Effector memory CD4-positive, alpha-beta T cell (primary cell): ENCODE data around the gene C4orf50.

Source experiments
- DNase-seq, 3 donors: peaks; one replicate each; pipeline ENCODE4 v3.0.0-alpha.2; 2020
- H3K27ac ChIP-seq: 2 replicates; pipeline ENCODE4 v1.7.0; 2013; ENCODE audit warnings: mild to moderate bottlenecking, low read length, moderate library complexity; ENCODE audit not compliant: insufficient read depth, poor library complexity, severe bottlenecking
- H3K27me3 ChIP-seq: replicated peaks from 2 replicates; pipeline ENCODE4 v1.7.0; 2013; ENCODE audit warnings: mild to moderate bottlenecking, low read length; ENCODE audit not compliant: insufficient read depth, control insufficient read depth, poor library complexity, severe bottlenecking
- H3K36me3 ChIP-seq: 2 replicates; pipeline ENCODE4 v1.7.0; 2013; ENCODE audit warnings: mild to moderate bottlenecking, low read length, moderate library complexity; ENCODE audit not compliant: control insufficient read depth, insufficient read depth
- H3K4me1 ChIP-seq: 2 replicates; pipeline ENCODE4 v1.7.0; 2013; ENCODE audit warnings: low read length, mild to moderate bottlenecking; ENCODE audit not compliant: control insufficient read depth, insufficient read depth, poor library complexity, severe bottlenecking
- H3K4me3 ChIP-seq: 2 replicates; pipeline ENCODE4 v1.7.0; 2013; ENCODE audit warnings: low read length, low read depth, mild to moderate bottlenecking; ENCODE audit not compliant: insufficient read depth, poor library complexity, severe bottlenecking
- H3K9me3 ChIP-seq: 2 replicates; pipeline ENCODE4 v1.7.0; 2013; ENCODE audit warnings: mild to moderate bottlenecking, low read length, moderate library complexity; ENCODE audit not compliant: control insufficient read depth

C4orf50 gene

GRCh38 chr4:5988086-5988845, 30.0 kb downstream of the C4orf50 start:
- Histone ChIP-seq H3K27ac (no peak overlapping the region), H3K4me1 (no peaks in the 10 kb centered on the region), H3K4me3 (no peak overlapping the region), H3K36me3 (no peaks in the 10 kb centered on the region), H3K27me3 (no peaks in the 10 kb centered on the region), H3K9me3 (no peaks in the 10 kb centered on the region)
- DNase-seq = no peak

GRCh38 chr4:5984843-5985242, 33.4 kb downstream of the C4orf50 start:
- H3K9me3 ChIP-seq = no peaks in the 10 kb centered on the region
- H3K27me3 ChIP-seq = no peaks in the 10 kb centered on the region
- H3K27ac ChIP-seq = no peak overlapping the region
- H3K4me1 ChIP-seq = no peaks in the 10 kb centered on the region
- no peak for DNase-seq
- no peaks in the 10 kb centered on the region for H3K36me3 ChIP-seq
- H3K4me3 ChIP-seq = no peak overlapping the region

GRCh38 chr4:5982156-5982973, 35.9 kb downstream of the C4orf50 start:
- DNase-seq = no peak
- H3K4me3 ChIP-seq = no peak overlapping the region

GRCh38 chr4:5980436-5981155, 37.6 kb downstream of the C4orf50 start:
- Histone ChIP-seq H3K36me3 (no peaks in the 10 kb centered on the region), H3K27ac (no peak overlapping the region), H3K9me3 (no peaks in the 10 kb centered on the region), H3K4me3 (no peak overlapping the region), H3K27me3 (no peaks in the 10 kb centered on the region), H3K4me1 (no peaks in the 10 kb centered on the region)
- no peak for DNase-seq

More at GRCh38 chr4:5982156-5982973, 35.9 kb downstream of the C4orf50 start:
- no peaks in the 10 kb centered on the region for H3K27me3 ChIP-seq
- H3K9me3 ChIP-seq = no peaks in the 10 kb centered on the region
- H3K27ac ChIP-seq = no peak overlapping the region
- no peaks in the 10 kb centered on the region for H3K4me1 ChIP-seq
- no peaks in the 10 kb centered on the region for H3K36me3 ChIP-seq

- Histone ChIP-seq H3K4me1 (no peaks in the 10 kb centered on the region), H3K36me3 (no peaks in the 10 kb centered on the region), H3K27ac (no peak overlapping the region), H3K4me3 (no peak overlapping the region), H3K9me3 (no peaks in the 10 kb centered on the region), H3K27me3 (no peaks in the 10 kb centered on the region)
- no peak for DNase-seq
These were observed 38.2 kb downstream of the C4orf50 start for GRCh38 chr4:5979981-5980380.

GRCh38 chr4:5976921-5977320, 41.3 kb downstream of the C4orf50 start:
- Histone ChIP-seq H3K36me3 (no peaks in the 10 kb centered on the region), H3K4me1 (no peaks in the 10 kb centered on the region), H3K27ac (no peak overlapping the region), H3K9me3 (no peaks in the 10 kb centered on the region), H3K27me3 (no peaks in the 10 kb centered on the region), H3K4me3 (no peak overlapping the region)
- DNase-seq = no peak

GRCh38 chr4:5976431-5976830, 41.8 kb downstream of the C4orf50 start:
- H3K36me3 ChIP-seq = no peaks in the 10 kb centered on the region
- no peak overlapping the region for H3K27ac ChIP-seq
- no peaks in the 10 kb centered on the region for H3K4me1 ChIP-seq
- no peak overlapping the region for H3K4me3 ChIP-seq
- no peaks in the 10 kb centered on the region for H3K27me3 ChIP-seq
- no peaks in the 10 kb centered on the region for H3K9me3 ChIP-seq
- DNase-seq = no peak

- Histone ChIP-seq H3K4me3 (no peak overlapping the region), H3K27ac (no peak overlapping the region), H3K9me3 (no peaks in the 10 kb centered on the region), H3K36me3 (no peaks in the 10 kb centered on the region), H3K27me3 (no peaks in the 10 kb centered on the region), H3K4me1 (no peaks in the 10 kb centered on the region)
- no peak for DNase-seq
These were observed 43.9 kb downstream of the C4orf50 start for GRCh38 chr4:5974321-5974720.

GRCh38 chr4:5973486-5974220, 44.6 kb downstream of the C4orf50 start:
- no peaks in the 10 kb centered on the region for H3K36me3 ChIP-seq
- no peak overlapping the region for H3K4me3 ChIP-seq

More at GRCh38 chr4:5973486-5974220, 44.6 kb downstream of the C4orf50 start:
- no peaks in the 10 kb centered on the region for H3K27me3 ChIP-seq
- H3K9me3 ChIP-seq = no peaks in the 10 kb centered on the region
- DNase-seq = no peak
- H3K27ac ChIP-seq = no peak overlapping the region
- H3K4me1 ChIP-seq = no peaks in the 10 kb centered on the region
